GM12878 (cell line): ENCODE results near the gene PITPNM3. TPM values are rescaled to one million over a fixed set of nuclear protein-coding genes. Genes with fewer than 3 reads are reported as not detected.

Source experiments
- E2F8 ChIP-seq: fragments of 450-650 bp; IDR thresholded peaks from 2 replicates; pipeline ENCODE4 v1.6.1; 2018; ENCODE audit warnings: mild to moderate bottlenecking, low read depth, moderate library complexity; ENCODE audit not compliant: partially characterized antibody
- POLR2AphosphoS5 ChIP-seq: IDR thresholded peaks from 2 replicates; pipeline ENCODE4 v1.6.1; 2011; ENCODE audit warnings: mild to moderate bottlenecking, low read length, inconsistent platforms
- RAD51 ChIP-seq: fragments of 450-650 bp; IDR thresholded peaks from 2 replicates; pipeline ENCODE4 v1.6.1; 2016; ENCODE audit warnings: moderate library complexity, mild to moderate bottlenecking, inconsistent platforms
- RCOR1 ChIP-seq: conservative IDR thresholded peaks from 2 replicates; pipeline ENCODE4 v1.6.1; 2012; ENCODE audit warnings: low read depth, low read length, improper control_type of control experiment
- ZBTB40 ChIP-seq: fragments of 450-650 bp; IDR thresholded peaks from 2 replicates; pipeline ENCODE4 v1.6.1; 2016; ENCODE audit warnings: mild to moderate bottlenecking, moderate library complexity, borderline replicate concordance
- polyA plus RNA-seq, 11 experiments: library from polyadenylated mRNA; depleted of rRNA in 4 of 11; unstranded in 6 of 11; stranded (reverse) in 5 of 11; fragments of >200 nt; fragmentation: Nextera tagmentation in 4 of 11; fragmentation: Illumina TruSeq in 1 of 11; extraction: Ambion mirVana in 4 of 11; extraction: Trizol in 1 of 11; gene quantifications; 1 replicate in 1 of 11; 2 replicates in 10 of 11; pipeline versions ENCODE4 v1.2.1 to v1.2.3, GENCODE V29; 2011 to 2016; ENCODE audit warnings: inconsistent platforms in 2 of 11, missing spikeins in 2 of 11, low read depth in 1 of 11
- total RNA-seq, 4 experiments: library from RNA; depleted of rRNA in 3 of 4; stranded (reverse); fragments of >200 nt in 3 of 4; fragmentation: Illumina TruSeq in 1 of 4; extraction: Trizol in 1 of 4; gene quantifications; 2 replicates each; pipeline versions ENCODE4 v1.2.1 to v1.2.3, GENCODE V29; 2013 to 2021

The PITPNM3 gene
- total and polyA plus RNA-seq, 10 of the 15 experiments (the other 5 are each of a cell fraction or from before 2014, with no cell fraction given) = 0.02 to 0.49 (median 0.19) TPM; not detected in 1

- TF ChIP-seq ZBTB40 (no peak), E2F8 (no peak), RAD51 (no peak), POLR2AphosphoS5 (no peak), RCOR1 (no peak)
- TF ChIP-seq, all 136 proteins: peak for 1
These were observed 29.8 kb downstream of the PITPNM3 start (continued) for GRCh38 chr17:6526362-6527152.
